Measurements from ENCODE around the gene PXYLP1. TPM values are rescaled to one million over a fixed set of nuclear protein-coding genes. Genes with fewer than 3 reads are reported as not detected.

Gene PXYLP1
- total RNA-seq, 1 donor: 6.5 TPM

DNA sequence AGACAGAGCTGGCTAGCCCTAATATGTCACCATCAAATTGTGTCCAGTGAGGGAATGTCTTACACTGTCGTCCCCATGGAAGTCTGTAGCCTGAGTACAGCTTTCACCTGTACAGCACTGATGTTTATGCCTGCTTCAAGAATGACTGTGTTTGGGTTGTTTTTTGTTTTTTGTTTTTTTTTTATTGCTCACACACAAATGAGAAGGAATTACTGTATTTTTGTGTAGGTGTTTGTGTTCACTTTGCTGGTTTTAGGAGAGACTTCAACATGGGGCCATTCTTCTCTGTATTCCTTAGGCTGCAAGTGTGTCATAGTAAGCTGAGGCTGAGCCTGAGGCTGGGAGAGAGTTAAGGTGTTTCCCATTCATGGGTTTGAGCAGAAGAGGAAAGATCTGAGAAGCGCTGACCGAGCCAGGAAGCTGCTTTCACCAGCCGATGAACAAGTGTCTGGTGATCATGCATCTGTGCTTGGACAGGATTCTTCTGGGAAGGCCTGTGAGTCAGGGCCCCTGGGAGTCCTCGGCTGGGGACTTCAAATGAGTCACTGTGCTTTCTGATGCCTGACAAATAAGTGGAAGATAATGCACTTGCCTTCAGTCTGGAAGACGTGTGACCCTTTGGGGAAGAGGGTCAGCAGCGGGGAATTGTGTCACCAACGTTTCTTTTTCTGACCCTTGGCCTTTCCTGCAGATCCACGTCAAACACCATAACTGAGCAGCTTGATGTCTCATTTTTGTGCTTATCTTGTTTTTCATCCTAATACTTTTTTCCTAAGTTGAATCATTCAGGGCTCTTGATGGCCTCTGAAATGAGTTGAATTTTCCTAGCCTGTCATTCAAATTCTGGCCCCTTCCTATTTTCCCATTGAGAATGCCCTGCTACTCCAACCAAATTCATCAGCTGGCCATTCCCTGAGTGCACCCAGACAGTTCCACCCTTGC lies 100.0 kb downstream of the PXYLP1 start:
- DNase-seq (ENCODE audit: insufficient read length, low spot score, missing footprints): peak; percentile 94
- Histone ChIP-seq H3K4me2 (ENCODE audit: insufficient read depth, low read length) (peak overlapping the region; percentile 31), H4K20me1 (ENCODE audit: insufficient read depth, low read length) (no peaks in the 10 kb centered on the region), H3K4me3 (ENCODE audit: insufficient read depth, low read length) (no peak overlapping the region), H3K27ac (ENCODE audit: low read depth, low read length) (peak overlapping the region; percentile 97), H3K79me2 (ENCODE audit: insufficient read depth, low read length) (no peaks in the 10 kb centered on the region), H2AFZ (ENCODE audit: low read length) (no peak overlapping the region), H3K36me3 (ENCODE audit: insufficient read depth, low read length) (no peaks in the 10 kb centered on the region), H3K4me1 (ENCODE audit: insufficient read depth, low read length) (peaks cover 51% of the 10 kb centered on the region), H3K9me3 (ENCODE audit: low read depth, low read length) (no peaks in the 10 kb centered on the region), H3K27me3 (ENCODE audit: insufficient read depth, low read length) (no peaks in the 10 kb centered on the region)
- TF ChIP-seq, protein P1, sequence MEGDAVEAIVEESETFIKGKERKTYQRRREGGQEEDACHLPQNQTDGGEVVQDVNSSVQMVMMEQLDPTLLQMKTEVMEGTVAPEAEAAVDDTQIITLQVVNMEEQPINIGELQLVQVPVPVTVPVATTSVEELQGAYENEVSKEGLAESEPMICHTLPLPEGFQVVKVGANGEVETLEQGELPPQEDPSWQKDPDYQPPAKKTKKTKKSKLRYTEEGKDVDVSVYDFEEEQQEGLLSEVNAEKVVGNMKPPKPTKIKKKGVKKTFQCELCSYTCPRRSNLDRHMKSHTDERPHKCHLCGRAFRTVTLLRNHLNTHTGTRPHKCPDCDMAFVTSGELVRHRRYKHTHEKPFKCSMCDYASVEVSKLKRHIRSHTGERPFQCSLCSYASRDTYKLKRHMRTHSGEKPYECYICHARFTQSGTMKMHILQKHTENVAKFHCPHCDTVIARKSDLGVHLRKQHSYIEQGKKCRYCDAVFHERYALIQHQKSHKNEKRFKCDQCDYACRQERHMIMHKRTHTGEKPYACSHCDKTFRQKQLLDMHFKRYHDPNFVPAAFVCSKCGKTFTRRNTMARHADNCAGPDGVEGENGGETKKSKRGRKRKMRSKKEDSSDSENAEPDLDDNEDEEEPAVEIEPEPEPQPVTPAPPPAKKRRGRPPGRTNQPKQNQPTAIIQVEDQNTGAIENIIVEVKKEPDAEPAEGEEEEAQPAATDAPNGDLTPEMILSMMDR (IDR thresholded peaks at IDR 0.05; ENCODE audit: extremely low read depth, low read depth, low read length): no peak

DNA sequence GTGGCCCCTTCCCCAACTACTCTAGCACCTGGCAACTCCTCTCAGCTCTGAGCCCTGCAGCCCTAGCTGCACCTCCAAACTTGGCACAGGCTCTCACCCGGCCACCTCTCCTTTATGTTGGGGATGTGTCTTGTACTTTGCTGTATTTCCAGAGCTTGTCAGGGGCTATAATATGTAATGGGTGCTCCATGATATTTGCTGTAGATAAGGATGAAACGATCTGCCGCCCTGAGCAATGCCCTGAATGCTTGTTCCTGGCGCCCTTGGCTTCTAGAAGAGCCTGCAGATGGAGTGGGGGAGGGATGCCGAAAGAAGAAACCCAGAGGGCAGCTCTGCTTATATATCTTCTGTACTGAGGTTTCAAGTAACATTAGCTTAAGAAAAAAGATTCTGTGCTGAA lies 100.8 kb downstream of the PXYLP1 start:
- H3K9me3 ChIP-seq (ENCODE audit: low read depth, low read length): no peaks in the 10 kb centered on the region
- no peak overlapping the region for H3K4me3 ChIP-seq (ENCODE audit: insufficient read depth, low read length)
- DNase-seq (ENCODE audit: insufficient read length, low spot score, missing footprints): no peak
- H4K20me1 ChIP-seq (ENCODE audit: insufficient read depth, low read length): no peaks in the 10 kb centered on the region
- H3K27ac ChIP-seq (ENCODE audit: low read depth, low read length): peak overlapping the region; percentile 97
- no peaks in the 10 kb centered on the region for H3K27me3 ChIP-seq (ENCODE audit: insufficient read depth, low read length)
- no peaks in the 10 kb centered on the region for H3K36me3 ChIP-seq (ENCODE audit: insufficient read depth, low read length)
- H3K79me2 ChIP-seq (ENCODE audit: insufficient read depth, low read length): no peaks in the 10 kb centered on the region
- H3K4me1 ChIP-seq (ENCODE audit: insufficient read depth, low read length): peaks cover 58% of the 10 kb centered on the region
- peak overlapping the region; percentile 31 for H3K4me2 ChIP-seq (ENCODE audit: insufficient read depth, low read length)
- TF ChIP-seq, protein P1 (IDR thresholded peaks at IDR 0.05; ENCODE audit: extremely low read depth, low read depth, low read length): no peak
- H2AFZ ChIP-seq (ENCODE audit: low read length): no peak overlapping the region

DNA sequence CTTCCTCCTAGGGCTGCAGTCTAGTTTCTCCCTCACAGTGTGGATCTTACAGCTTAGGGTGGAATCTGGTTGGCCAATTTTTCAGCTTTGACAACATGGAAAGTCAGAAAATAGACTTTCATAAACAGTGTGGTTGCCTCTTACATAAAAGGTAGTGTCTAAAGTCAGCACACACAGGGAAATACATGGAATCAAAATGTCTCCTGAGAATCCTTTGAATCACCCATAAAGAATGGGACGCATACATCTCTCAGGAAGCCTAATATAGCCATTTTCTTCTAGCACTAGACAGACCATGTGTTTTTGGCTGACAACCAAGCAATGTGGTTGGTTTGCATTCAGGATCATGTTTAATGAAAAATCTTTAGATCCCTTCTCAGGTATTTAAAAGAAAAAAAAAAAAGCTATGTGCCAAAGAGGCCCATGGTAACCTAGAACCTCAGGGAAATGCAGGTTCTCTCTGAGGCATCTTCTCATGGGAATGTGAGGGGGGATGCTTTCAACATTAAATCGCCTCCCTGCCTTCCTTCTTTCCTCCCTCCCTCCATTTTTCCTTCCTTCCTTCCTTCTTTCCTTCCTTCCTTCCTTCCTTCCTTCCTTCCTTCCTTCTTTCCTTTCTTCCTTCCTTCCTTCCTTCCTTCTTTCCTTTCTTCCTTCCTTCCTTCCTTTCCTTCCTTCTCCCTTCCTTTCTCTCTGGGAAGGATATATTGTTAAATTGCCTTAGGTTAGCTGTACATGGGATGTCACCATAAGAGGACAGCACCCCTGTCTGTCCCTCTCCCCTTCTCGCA lies 102.4 kb downstream of the PXYLP1 start:
- DNase-seq (ENCODE audit: insufficient read length, low spot score, missing footprints): no peak
- H3K79me2 ChIP-seq (ENCODE audit: insufficient read depth, low read length): no peaks in the 10 kb centered on the region
- H2AFZ ChIP-seq (ENCODE audit: low read length): peak overlapping the region; percentile 67
- no peaks in the 10 kb centered on the region for H3K9me3 ChIP-seq (ENCODE audit: low read depth, low read length)
- peaks cover 61% of the 10 kb centered on the region for H3K4me1 ChIP-seq (ENCODE audit: insufficient read depth, low read length)
- no peaks in the 10 kb centered on the region for H3K27me3 ChIP-seq (ENCODE audit: insufficient read depth, low read length)
- peak overlapping the region; percentile 97 for H3K27ac ChIP-seq (ENCODE audit: low read depth, low read length)
- no peaks in the 10 kb centered on the region for H3K36me3 ChIP-seq (ENCODE audit: insufficient read depth, low read length)
- no peaks in the 10 kb centered on the region for H4K20me1 ChIP-seq (ENCODE audit: insufficient read depth, low read length)
- TF ChIP-seq, protein P1 (IDR thresholded peaks at IDR 0.05; ENCODE audit: extremely low read depth, low read depth, low read length): no peak
- peak overlapping the region; percentile 1 for H3K4me2 ChIP-seq (ENCODE audit: insufficient read depth, low read length)
- no peak overlapping the region for H3K4me3 ChIP-seq (ENCODE audit: insufficient read depth, low read length)

Measured in osteoblast (primary cell).